ENCODE data around the gene USP48. TPM values are rescaled to one million over a fixed set of nuclear protein-coding genes. Genes with fewer than 3 reads are reported as not detected.
"Not testable (repeated sequence)": the region's sequence is repeated elsewhere in the genome, so short reads cannot be mapped to it uniquely, and the experiment has no call there.

The USP48 gene
- total RNA-seq, 1 experiment from 2014 or later = 60.9 TPM

GRCh38 chr1:21793104-21793503 is 10.2 kb upstream of the USP48 start:
- Histone ChIP-seq H3K27ac (no peak overlapping the region), H3K27me3 (no peaks in the 10 kb centered on the region), H3K36me3 (no peaks in the 10 kb centered on the region), H3K9me3 (replicated peaks) (peaks cover 7% of the 10 kb centered on the region), H3K4me1 (0 out of 2 replicates have a peak, but pooled peaks cover 5% of the 10 kb centered on the region), H3K4me3 (no peak overlapping the region)
- DNase-seq = no peak

GRCh38 chr1:21786640-21787039 is 3.7 kb upstream of the USP48 start:
- Histone ChIP-seq H3K36me3 (no peaks in the 10 kb centered on the region), H3K4me3 (no peak overlapping the region), H3K27me3 (no peaks in the 10 kb centered on the region), H3K4me1 (0 out of 2 replicates have a peak, but pooled peaks cover 3% of the 10 kb centered on the region), H3K9me3 (replicated peaks) (no peaks in the 10 kb centered on the region), H3K27ac (no peak overlapping the region)
- no peak for DNase-seq

GRCh38 chr1:21785764-21786163 is 2.8 kb upstream of the USP48 start:
- not testable (repeated sequence) for H3K27me3 ChIP-seq; H3K4me1 ChIP-seq; H3K27ac ChIP-seq; H3K9me3 ChIP-seq (replicated peaks); H3K4me3 ChIP-seq; DNase-seq; H3K36me3 ChIP-seq

- Histone ChIP-seq H3K27me3 (no peaks in the 10 kb centered on the region), H3K27ac (peak overlapping the region; percentile 97), H3K36me3 (no peaks in the 10 kb centered on the region), H3K4me3 (peak overlapping the region; percentile 78), H3K9me3 (replicated peaks) (no peaks in the 10 kb centered on the region), H3K4me1 (no peaks in the 10 kb centered on the region)
- peak; percentile 98 for DNase-seq
These were observed 992 bp upstream of the USP48 start for GRCh38 chr1:21783679-21784603.

- no peaks in the 10 kb centered on the region for H3K9me3 ChIP-seq (replicated peaks)
- DNase-seq = peak; percentile 75 to 80
- H3K4me3 ChIP-seq = peak overlapping the region; percentile 78
- H3K36me3 ChIP-seq = 0 out of 2 replicates have a peak, but pooled peaks cover 2% of the 10 kb centered on the region
- H3K27me3 ChIP-seq = no peaks in the 10 kb centered on the region
- H3K4me1 ChIP-seq = no peaks in the 10 kb centered on the region
- H3K27ac ChIP-seq = peak overlapping the region; percentile 97
These were observed 541 bp downstream of the USP48 start for GRCh38 chr1:21782349-21782867.

- H3K27me3 ChIP-seq = no peaks in the 10 kb centered on the region
- 0 out of 2 replicates have a peak, but pooled peaks cover 4% of the 10 kb centered on the region for H3K36me3 ChIP-seq
- peak; percentile 49 to 61 for DNase-seq
- H3K4me3 ChIP-seq = peak overlapping the region; percentile 78
- peak overlapping the region; percentile 97 for H3K27ac ChIP-seq
- H3K4me1 ChIP-seq = no peaks in the 10 kb centered on the region
- no peaks in the 10 kb centered on the region for H3K9me3 ChIP-seq (replicated peaks)
These were observed 1.1 kb downstream of the USP48 start for GRCh38 chr1:21781815-21782348.

- no peak overlapping the region for H3K4me3 ChIP-seq
- no peak for DNase-seq
- no peaks in the 10 kb centered on the region for H3K27me3 ChIP-seq
- 0 out of 2 replicates have a peak, but pooled peaks cover 4% of the 10 kb centered on the region for H3K36me3 ChIP-seq
- H3K4me1 ChIP-seq = peaks cover 6% of the 10 kb centered on the region; the same call in 1 of the 2 replicates
- H3K9me3 ChIP-seq (replicated peaks) = no peaks in the 10 kb centered on the region
- H3K27ac ChIP-seq = no peak overlapping the region
These were observed 3.1 kb downstream of the USP48 start for GRCh38 chr1:21779613-21780521.

GRCh38 chr1:21778405-21778727 is 4.6 kb downstream of the USP48 start:
- H3K4me1 ChIP-seq = peaks cover 6% of the 10 kb centered on the region; the same call in 1 of the 2 replicates
- H3K9me3 ChIP-seq (replicated peaks) = no peaks in the 10 kb centered on the region
- H3K27me3 ChIP-seq = no peaks in the 10 kb centered on the region
- DNase-seq = no peak
- H3K4me3 ChIP-seq = no peak overlapping the region
- no peak overlapping the region for H3K27ac ChIP-seq
- 0 out of 2 replicates have a peak, but pooled peaks cover 4% of the 10 kb centered on the region for H3K36me3 ChIP-seq

- H3K4me1 ChIP-seq; DNase-seq; H3K4me3 ChIP-seq; H3K9me3 ChIP-seq (replicated peaks); H3K27me3 ChIP-seq; H3K27ac ChIP-seq; H3K36me3 ChIP-seq: not testable (repeated sequence)
These were observed 6.0 kb downstream of the USP48 start for GRCh38 chr1:21776925-21777324.

- no peaks in the 10 kb centered on the region for H3K27me3 ChIP-seq
- peaks cover 6% of the 10 kb centered on the region; the same call in 1 of the 2 replicates for H3K36me3 ChIP-seq
- H3K9me3 ChIP-seq (replicated peaks) = no peaks in the 10 kb centered on the region
- H3K4me1 ChIP-seq = peaks cover 6% of the 10 kb centered on the region; the same call in 1 of the 2 replicates
- H3K27ac ChIP-seq = no peak overlapping the region
- no peak for DNase-seq
- H3K4me3 ChIP-seq = no peak overlapping the region
These were observed 6.9 kb downstream of the USP48 start for GRCh38 chr1:21775985-21776562.

GRCh38 chr1:21775550-21775914 is 7.4 kb downstream of the USP48 start:
- no peak for DNase-seq
- H3K4me1 ChIP-seq = peaks cover 6% of the 10 kb centered on the region; the same call in 1 of the 2 replicates
- no peak overlapping the region for H3K4me3 ChIP-seq
- H3K36me3 ChIP-seq = peaks cover 6% of the 10 kb centered on the region; the same call in 1 of the 2 replicates
- no peaks in the 10 kb centered on the region for H3K9me3 ChIP-seq (replicated peaks)
- no peak overlapping the region for H3K27ac ChIP-seq
- H3K27me3 ChIP-seq = no peaks in the 10 kb centered on the region

- Histone ChIP-seq H3K9me3 (replicated peaks) (no peaks in the 10 kb centered on the region), H3K27me3 (no peaks in the 10 kb centered on the region), H3K4me3 (no peak overlapping the region), H3K27ac (no peak overlapping the region), H3K4me1 (peaks cover 6% of the 10 kb centered on the region; the same call in 1 of the 2 replicates), H3K36me3 (peaks cover 6% of the 10 kb centered on the region; the same call in 1 of the 2 replicates)
- no peak for DNase-seq
These were observed 8.0 kb downstream of the USP48 start for GRCh38 chr1:21774835-21775549.

GRCh38 chr1:21773585-21773984 is 9.4 kb downstream of the USP48 start:
- peaks cover 6% of the 10 kb centered on the region; the same call in 1 of the 2 replicates for H3K36me3 ChIP-seq
- peaks cover 6% of the 10 kb centered on the region; the same call in 1 of the 2 replicates for H3K4me1 ChIP-seq
- no peaks in the 10 kb centered on the region for H3K27me3 ChIP-seq
- H3K4me3 ChIP-seq = no peak overlapping the region
- no peak for DNase-seq
- H3K9me3 ChIP-seq (replicated peaks) = no peaks in the 10 kb centered on the region
- H3K27ac ChIP-seq = no peak overlapping the region

Data from SJCRH30 (cell line).